ENCODE data around the gene STAT5A.
"Not testable (repeated sequence)": the region's sequence is repeated elsewhere in the genome, so short reads cannot be mapped to it uniquely, and the experiment has no call there.

Gene STAT5A

GRCh38 chr17:42312035-42312284 is 23.7 kb downstream of the STAT5A start:
- DNase-seq (ENCODE audit: low spot score in 2 of 2) = no peak
- H3K36me3 ChIP-seq (replicated peaks) = peaks cover 21% of the 10 kb centered on the region
- no peaks in the 10 kb centered on the region for H3K27me3 ChIP-seq (ENCODE audit: low read depth)
- in situ Hi-C loops (cut with MboI; ENCODE audit: low sequenced_read_pairs) = no loop called here
- no peaks in the 10 kb centered on the region for H3K9me3 ChIP-seq
- H3K4me3 ChIP-seq = no peak overlapping the region
- peaks cover 3% of the 10 kb centered on the region for H3K4me1 ChIP-seq

GRCh38 chr17:42312285-42313130 is 24.2 kb downstream of the STAT5A start:
- DNase-seq (ENCODE audit: low spot score in 2 of 2) = peak; percentile 76 to 91
- in situ Hi-C loops (cut with MboI; ENCODE audit: low sequenced_read_pairs) = no loop called here
- peaks cover 3% of the 10 kb centered on the region for H3K4me1 ChIP-seq

GRCh38 chr17:42313389-42313772 is 25.1 kb downstream of the STAT5A start:
- H3K36me3 ChIP-seq (replicated peaks) = peaks cover 21% of the 10 kb centered on the region
- no peak for DNase-seq (ENCODE audit: low spot score in 2 of 2)
- no peak overlapping the region for H3K4me3 ChIP-seq
- in situ Hi-C loops (cut with MboI; ENCODE audit: low sequenced_read_pairs) = no loop called here
- H3K4me1 ChIP-seq = peaks cover 3% of the 10 kb centered on the region
- no peaks in the 10 kb centered on the region for H3K9me3 ChIP-seq
- no peaks in the 10 kb centered on the region for H3K27me3 ChIP-seq (ENCODE audit: low read depth)

More at GRCh38 chr17:42312285-42313130, 24.2 kb downstream of the STAT5A start:
- peak overlapping the region; percentile 18 for H3K4me3 ChIP-seq
- no peaks in the 10 kb centered on the region for H3K27me3 ChIP-seq (ENCODE audit: low read depth)
- H3K9me3 ChIP-seq = no peaks in the 10 kb centered on the region
- peaks cover 21% of the 10 kb centered on the region for H3K36me3 ChIP-seq (replicated peaks)

GRCh38 chr17:42313773-42314566 is 25.7 kb downstream of the STAT5A start:
- Histone ChIP-seq H3K4me3 (no peak overlapping the region), H3K27me3 (ENCODE audit: low read depth) (no peaks in the 10 kb centered on the region), H3K9me3 (no peaks in the 10 kb centered on the region), H3K36me3 (replicated peaks) (peaks cover 24% of the 10 kb centered on the region), H3K4me1 (peaks cover 3% of the 10 kb centered on the region)
- in situ Hi-C loops (cut with MboI; ENCODE audit: low sequenced_read_pairs) = no loop called here
- DNase-seq (ENCODE audit: low spot score in 2 of 2) = no peak

GRCh38 chr17:42315402-42316156 is 27.3 kb downstream of the STAT5A start:
- DNase-seq (ENCODE audit: low spot score in 2 of 2) = no peak
- H3K36me3 ChIP-seq (replicated peaks) = peaks cover 31% of the 10 kb centered on the region
- H3K4me3 ChIP-seq = no peak overlapping the region
- no peaks in the 10 kb centered on the region for H3K27me3 ChIP-seq (ENCODE audit: low read depth)
- in situ Hi-C loops (cut with MboI; ENCODE audit: low sequenced_read_pairs) = no loop called here
- peaks cover 3% of the 10 kb centered on the region for H3K4me1 ChIP-seq
- H3K9me3 ChIP-seq = no peaks in the 10 kb centered on the region

- Histone ChIP-seq H3K4me1 (peaks cover 3% of the 10 kb centered on the region), H3K36me3 (replicated peaks) (peaks cover 30% of the 10 kb centered on the region), H3K9me3 (no peaks in the 10 kb centered on the region), H3K4me3 (no peak overlapping the region), H3K27me3 (ENCODE audit: low read depth) (no peaks in the 10 kb centered on the region)
- in situ Hi-C loops (cut with MboI; ENCODE audit: low sequenced_read_pairs) = no loop called here
- no peak for DNase-seq (ENCODE audit: low spot score in 2 of 2)
Measured at GRCh38 chr17:42316755-42317154, 28.5 kb downstream of the STAT5A start.

- H3K27me3 ChIP-seq (ENCODE audit: low read depth) = no peaks in the 10 kb centered on the region
- DNase-seq (ENCODE audit: low spot score in 2 of 2) = no peak
- H3K4me1 ChIP-seq = peaks cover under 1% of the 10 kb centered on the region; the same call in 1 of the 2 replicates
- peaks cover 35% of the 10 kb centered on the region for H3K36me3 ChIP-seq (replicated peaks)
- no peaks in the 10 kb centered on the region for H3K9me3 ChIP-seq
- in situ Hi-C loops (cut with MboI; ENCODE audit: low sequenced_read_pairs) = no loop called here
- H3K4me3 ChIP-seq = no peak overlapping the region
Measured at GRCh38 chr17:42317266-42317845, 29.1 kb downstream of the STAT5A start.

- H3K4me1 ChIP-seq; H3K4me3 ChIP-seq; H3K9me3 ChIP-seq; in situ Hi-C loops (cut with MboI; ENCODE audit: low sequenced_read_pairs); DNase-seq (ENCODE audit: low spot score in 2 of 2); H3K27me3 ChIP-seq (ENCODE audit: low read depth): not testable (repeated sequence)
- H3K36me3 ChIP-seq (replicated peaks) = peaks cover 38% of the 10 kb centered on the region
Measured at GRCh38 chr17:42317967-42318366, 29.7 kb downstream of the STAT5A start.

GRCh38 chr17:42321555-42321954 is 33.3 kb downstream of the STAT5A start:
- in situ Hi-C loops (cut with MboI; ENCODE audit: low sequenced_read_pairs) = loop anchor here (5.0 to 10.0 kb wide), 2 partner anchors 86 to 203 kb away; no protein-coding TSS in a partner anchor
- Histone ChIP-seq H3K4me1 (peaks cover 3% of the 10 kb centered on the region), H3K4me3 (no peak overlapping the region), H3K36me3 (replicated peaks) (peaks cover 36% of the 10 kb centered on the region), H3K27me3 (ENCODE audit: low read depth) (no peaks in the 10 kb centered on the region), H3K9me3 (no peaks in the 10 kb centered on the region)
- no peak for DNase-seq (ENCODE audit: low spot score in 2 of 2)

GRCh38 chr17:42322382-42323267 is 34.3 kb downstream of the STAT5A start:
- Histone ChIP-seq H3K4me1 (peaks cover 3% of the 10 kb centered on the region), H3K36me3 (replicated peaks) (peaks cover 36% of the 10 kb centered on the region), H3K4me3 (no peak overlapping the region), H3K9me3 (no peaks in the 10 kb centered on the region), H3K27me3 (ENCODE audit: low read depth) (no peaks in the 10 kb centered on the region)
- peak; percentile 88 to 97 for DNase-seq (ENCODE audit: low spot score in 2 of 2)
- in situ Hi-C loops (cut with MboI; ENCODE audit: low sequenced_read_pairs) = loop anchor here (5.0 to 10.0 kb wide), 2 partner anchors 85 to 202 kb away; no protein-coding TSS in a partner anchor

GRCh38 chr17:42323268-42323773 is 35.0 kb downstream of the STAT5A start:
- Histone ChIP-seq H3K27me3 (ENCODE audit: low read depth) (no peaks in the 10 kb centered on the region), H3K9me3 (no peaks in the 10 kb centered on the region), H3K4me3 (no peak overlapping the region), H3K4me1 (peaks cover 3% of the 10 kb centered on the region), H3K36me3 (replicated peaks) (peaks cover 36% of the 10 kb centered on the region)
- no peak for DNase-seq (ENCODE audit: low spot score in 2 of 2)
- in situ Hi-C loops (cut with MboI; ENCODE audit: low sequenced_read_pairs) = loop anchor here (5.0 to 10.0 kb wide), 2 partner anchors 84 to 201 kb away; no protein-coding TSS in a partner anchor

- in situ Hi-C loops (cut with MboI; ENCODE audit: low sequenced_read_pairs) = loop anchor here (10.0 kb wide), 1 partner anchor 200 kb away; no protein-coding TSS in a partner anchor
- H3K4me1 ChIP-seq = peaks cover 18% of the 10 kb centered on the region
- no peaks in the 10 kb centered on the region for H3K27me3 ChIP-seq (ENCODE audit: low read depth)
- DNase-seq (ENCODE audit: low spot score in 2 of 2) = no peak
- peaks cover 32% of the 10 kb centered on the region for H3K36me3 ChIP-seq (replicated peaks)
- no peaks in the 10 kb centered on the region for H3K9me3 ChIP-seq
- H3K4me3 ChIP-seq = no peak overlapping the region
Measured at GRCh38 chr17:42325026-42325425, 36.7 kb downstream of the STAT5A start.

All from HAP-1 (cell line).